Measurements from ENCODE around the gene OTUD3. TPM values are rescaled to one million over a fixed set of nuclear protein-coding genes. Genes with fewer than 3 reads are reported as not detected.

The OTUD3 gene
- polyA plus RNA-seq, 1 of the 3 experiments (the other 2 are of a cell fraction): 2.6 TPM

DNA sequence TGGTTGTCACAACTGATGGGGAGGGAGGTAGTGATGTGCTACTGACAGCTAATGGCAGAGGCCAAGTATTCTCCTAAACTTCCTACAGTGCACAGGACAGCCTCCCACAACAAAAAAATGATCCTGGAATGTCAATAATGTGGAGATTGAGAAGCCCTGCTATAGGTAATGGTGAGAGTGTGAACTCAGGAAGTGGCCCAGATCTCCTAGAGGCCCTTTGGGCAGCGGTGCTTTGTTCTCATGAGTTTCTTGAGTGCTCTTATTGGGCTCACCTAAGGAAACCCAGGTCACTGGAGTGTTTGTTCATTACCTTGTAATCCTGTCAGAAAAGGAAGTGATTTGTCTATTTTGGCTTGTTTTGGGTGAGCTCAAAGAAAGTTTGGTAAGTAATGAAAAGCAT, 5.9 kb downstream of the OTUD3 start:
- Histone ChIP-seq H3K9ac (no peak overlapping the region), H3K9me3 (no peaks in the 10 kb centered on the region), H3K4me2 (no peak overlapping the region), H3K27me3 (ENCODE audit: insufficient read depth) (no peaks in the 10 kb centered on the region), H3K79me2 (ENCODE audit: insufficient read depth) (peaks cover 95% of the 10 kb centered on the region), H3K36me3 (replicated peaks in 1 of 2; ENCODE audit: control insufficient read depth in 1 of 2, insufficient read depth in 2 of 2, low read length in 1 of 2) (peaks cover 28 to 35% of the 10 kb centered on the region in 2 experiments), H2AFZ (ENCODE audit: low read depth) (no peak overlapping the region), H4K20me1 (ENCODE audit: insufficient read depth) (peaks cover 61% of the 10 kb centered on the region), H3K4me1 (ENCODE audit: control insufficient read depth in 1 of 2, insufficient read depth in 2 of 2, low read depth in 1 of 2, low read length in 1 of 2) (peaks cover 6 to 8% of the 10 kb centered on the region in 2 experiments; a peak in 2 of 4 replicates), H3F3A (replicated peaks; ENCODE audit: insufficient read depth) (no peaks in the 10 kb centered on the region), H3K27ac (ENCODE audit: low read depth in 2 of 2, low read length in 1 of 2) (no peak overlapping the region), H3K4me3 (ENCODE audit: low read depth in 2 of 2, low read length in 1 of 2) (no peak overlapping the region), H3K9me2 (no peaks in the 10 kb centered on the region)
- ChIA-PET POLR2A (no interaction called here), CTCF (interaction anchor here (1.0 kb wide), 1 partner anchor 12 kb away, joined by 3 read pairs; no protein-coding TSS in a partner anchor)
- no peak for DNase-seq
- TF ChIP-seq REST (IDR thresholded peaks at IDR 0.05; ENCODE audit: low read depth, low read length) (no peak), TAF1 (IDR thresholded peaks at IDR 0.05; ENCODE audit: borderline replicate concordance, low read depth, low read length) (no peak), ZBTB33 (IDR thresholded peaks at IDR 0.05; ENCODE audit: borderline replicate concordance, low read depth) (no peak), RFX5 (IDR thresholded peaks at IDR 0.05; ENCODE audit: low read length) (no peak), NRF1 (IDR thresholded peaks at IDR 0.05; ENCODE audit: low read depth, low read length) (no peak), JUND (IDR thresholded peaks at IDR 0.05) (no peak), RAD21 (IDR thresholded peaks at IDR 0.05; ENCODE audit: low read length) (no peak), GABPA (IDR thresholded peaks at IDR 0.05; ENCODE audit: low read depth) (no peak), PBX3 (IDR thresholded peaks at IDR 0.05) (no peak), MEF2A (IDR thresholded peaks at IDR 0.05; ENCODE audit: borderline replicate concordance, low read depth) (no peak), TCF12 (IDR thresholded peaks at IDR 0.05) (no peak), NFIC (IDR thresholded peaks at IDR 0.05; ENCODE audit: borderline replicate concordance) (no peak), FOSL2 (IDR thresholded peaks at IDR 0.05; ENCODE audit: borderline replicate concordance, low read depth) (no peak), FOXJ3 (CRISPR knock-in tag; IDR thresholded peaks at IDR 0.05) (no peak), CHD2 (IDR thresholded peaks at IDR 0.05; ENCODE audit: low read length, partially characterized antibody) (no peak), RCOR1 (IDR thresholded peaks at IDR 0.05; ENCODE audit: low read length) (no peak), EP300 (IDR thresholded peaks at IDR 0.05; ENCODE audit: borderline replicate concordance in 1 of 2, low read depth in 1 of 2, low read length in 1 of 2) (no peak)
- TF ChIP-seq, protein P1, sequence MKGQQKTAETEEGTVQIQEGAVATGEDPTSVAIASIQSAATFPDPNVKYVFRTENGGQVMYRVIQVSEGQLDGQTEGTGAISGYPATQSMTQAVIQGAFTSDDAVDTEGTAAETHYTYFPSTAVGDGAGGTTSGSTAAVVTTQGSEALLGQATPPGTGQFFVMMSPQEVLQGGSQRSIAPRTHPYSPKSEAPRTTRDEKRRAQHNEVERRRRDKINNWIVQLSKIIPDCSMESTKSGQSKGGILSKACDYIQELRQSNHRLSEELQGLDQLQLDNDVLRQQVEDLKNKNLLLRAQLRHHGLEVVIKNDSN (IDR thresholded peaks at IDR 0.05; ENCODE audit: borderline replicate concordance, low read depth): no peak
- 100% methylated on average over 1 of the region's 1 CpG for WGBS (ENCODE audit: low lambda C conversion rate)

Measured in SK-N-SH (cell line).